Right cardiac atrium (tissue), 5 donors: ENCODE data around the gene ERCC3. TPM values are rescaled to one million over a fixed set of nuclear protein-coding genes. Genes with fewer than 3 reads are reported as not detected.
"Not testable (repeated sequence)": the region's sequence is repeated elsewhere in the genome, so short reads cannot be mapped to it uniquely, and the experiment has no call there.

ENCODE experiments used
- ATAC-seq, 2 donors: fragments of 200-7000 bp; cut with Tn5 transposase; one replicate each; pipeline versions ENCODE4 v1.8.0 to v1.9.1; 2020; ENCODE audit warnings: moderate library complexity in 2 of 2, mild to moderate bottlenecking in 1 of 2
- DNase-seq, 3 donors: peaks; one replicate each; pipeline ENCODE4 v3.0.0-alpha.2; 2020
- H3K27ac ChIP-seq: one replicate; pipeline ENCODE4 v1.5.1; 2013; ENCODE audit warnings: mild to moderate bottlenecking, low read length, control low read depth, moderate library complexity
- H3K27me3 ChIP-seq: one replicate; pipeline ENCODE4 v1.6.1; 2013; ENCODE audit not compliant: control insufficient read depth, insufficient read depth
- H3K4me1 ChIP-seq: one replicate; pipeline ENCODE4 v1.6.1; 2013; ENCODE audit warnings: low read length; ENCODE audit not compliant: control insufficient read depth, insufficient read depth
- H3K4me3 ChIP-seq: one replicate; pipeline ENCODE4 v1.5.1; 2013; ENCODE audit warnings: low read length, control low read depth
- H3K9me3 ChIP-seq: one replicate; pipeline ENCODE4 v1.6.1; 2013; ENCODE audit warnings: low read length; ENCODE audit not compliant: control insufficient read depth
- WGBS: extraction: QIAGEN DNeasy Blood & Tissue Kit; methylation state at CpG from one replicate; pipeline ENCODE4 v1.1.7; 2013; 5-methylcytosine and 5-hydroxymethylcytosine counted together
- intact Hi-C, 4 donors: fragments of 100-400 bp; cut with DNase I; formaldehyde crosslinking; loops; one replicate each; pipeline versions ENCODE4 v1.11.0 to v1.14.0; 2022 to 2023
- polyA plus RNA-seq: library from polyadenylated mRNA; stranded (reverse); fragments of 200-250 nt; gene quantifications from one replicate; pipeline ENCODE4 v1.2.3, GENCODE V29; 2013
- total RNA-seq, 4 donors: library from RNA; stranded (reverse); fragmentation: NEBNext Ultra II Directional; extraction: Animal tissue kit (Norgen Biotek cat#: 25700); gene quantifications; one replicate each; pipeline ENCODE4 v1.2.1, GENCODE V29; 2021
- donor health status: healthy with polysubstance abuse.
- donor health status: DM: no; HTN: yes; CAD: no.
- donor health status: DM: no; HTN: no; CAD: no.
- donor health status: DM: no; HTN: yes; CAD: no; lungs with severe emphysema.
- donor health status: DM: yes; HTN: yes; CAD: no.

The ERCC3 gene
- total and polyA plus RNA-seq, 5 donors, result 17.3 to 25.8 (median 24.3) TPM

DNA sequence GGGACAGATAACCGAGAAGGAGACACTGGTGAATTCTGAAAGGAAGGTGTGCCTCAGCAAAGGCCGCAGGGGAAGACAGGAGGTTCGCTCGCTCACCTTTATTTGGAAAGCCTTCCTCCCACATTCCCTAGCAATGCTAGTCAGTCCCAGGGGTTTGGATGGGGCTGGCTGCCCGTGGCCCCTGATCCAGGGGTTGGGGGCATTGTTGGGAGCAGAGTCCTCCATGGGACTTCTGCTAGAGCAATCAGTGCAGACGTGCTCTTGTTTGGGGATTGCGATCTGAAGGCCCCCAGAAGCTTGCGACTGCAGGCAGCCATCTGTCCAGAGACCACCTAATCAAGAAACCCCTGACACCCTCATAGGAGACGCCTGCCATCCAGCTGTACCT is 67.8 kb downstream of the ERCC3 start:
- H3K4me3 ChIP-seq, result no peak overlapping the region
- DNase-seq, result no peak
- no peaks in the 10 kb centered on the region for H3K27me3 ChIP-seq
- intact Hi-C loops, result no loop called here
- WGBS, result 62% methylated on average over 9 of the region's 9 CpGs
- H3K4me1 ChIP-seq, result no peaks in the 10 kb centered on the region
- no peak overlapping the region for H3K27ac ChIP-seq
- no peak for ATAC-seq
- H3K9me3 ChIP-seq, result no peaks in the 10 kb centered on the region

DNA sequence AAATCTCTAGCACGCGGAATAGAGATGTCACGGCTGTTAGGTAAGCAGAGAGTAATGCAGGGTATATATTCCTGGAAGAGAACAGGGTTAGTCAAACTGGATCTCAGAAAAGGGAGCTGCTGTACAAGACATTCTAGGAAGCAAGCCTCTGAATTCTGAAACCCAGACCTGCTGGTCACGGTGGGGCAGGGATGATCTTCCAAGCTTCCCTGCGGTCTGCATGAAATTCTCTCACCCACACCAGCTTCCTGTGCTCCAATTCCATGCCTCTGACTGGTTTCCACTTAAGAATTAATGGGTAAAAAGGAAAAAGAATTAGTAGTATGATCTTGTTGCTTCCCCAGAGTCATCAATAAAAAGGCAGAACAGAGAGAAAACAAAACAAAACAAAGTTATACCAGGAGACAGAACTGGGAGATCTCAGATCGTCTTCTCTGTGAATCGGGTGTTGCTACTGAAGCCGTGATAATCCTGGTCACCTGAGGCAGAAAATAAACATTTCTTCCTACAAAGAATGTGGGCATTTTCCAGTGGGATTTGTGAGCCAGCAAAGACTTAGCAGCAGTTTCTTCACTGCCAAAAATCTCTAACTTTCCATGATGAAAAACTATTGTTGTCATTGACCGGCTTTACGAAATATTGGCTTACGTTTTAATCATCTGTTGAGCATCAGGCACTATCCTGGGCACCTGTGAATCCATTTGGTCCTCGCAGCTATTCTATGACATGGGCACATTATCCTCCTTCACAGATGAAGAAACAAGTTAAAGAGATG is 68.6 kb downstream of the ERCC3 start:
- Histone ChIP-seq H3K4me3 (no peak overlapping the region), H3K27ac (no peak overlapping the region), H3K27me3 (no peaks in the 10 kb centered on the region), H3K9me3 (no peaks in the 10 kb centered on the region), H3K4me1 (no peaks in the 10 kb centered on the region)
- intact Hi-C loops, result no loop called here
- DNase-seq, result no peak
- no peak for ATAC-seq
- 64% methylated on average over 12 of the region's 12 CpGs for WGBS

- H3K27ac ChIP-seq, H3K27me3 ChIP-seq, DNase-seq, intact Hi-C loops, H3K9me3 ChIP-seq, H3K4me3 ChIP-seq, H3K4me1 ChIP-seq, ATAC-seq: not testable (repeated sequence)
- WGBS, result 73% methylated on average over 5 of the region's 5 CpGs
These were observed 69.8 kb downstream of the ERCC3 start for GRCh38 chr2:127224135-127224534.

GRCh38 chr2:127220768-127221527 is 73.0 kb downstream of the ERCC3 start:
- intact Hi-C loops, result no loop called here
- no peaks in the 10 kb centered on the region for H3K4me1 ChIP-seq
- no peaks in the 10 kb centered on the region for H3K9me3 ChIP-seq
- no peak overlapping the region for H3K27ac ChIP-seq
- DNase-seq, result no peak
- no peaks in the 10 kb centered on the region for H3K27me3 ChIP-seq
- peak overlapping the region; percentile 78 for H3K4me3 ChIP-seq
- ATAC-seq, result peak in 1 of 2 donors; percentile 34
- WGBS, result 24% methylated on average over 31 of the region's 31 CpGs

- Histone ChIP-seq H3K4me3 (peak within 1 kb of the TSS; percentile 78), H3K27me3 (no peaks in the 10 kb centered on the region), H3K9me3 (no peaks in the 10 kb centered on the region), H3K4me1 (no peaks in the 10 kb centered on the region), H3K27ac (no peak within 1 kb of the TSS)
- intact Hi-C loops, result no loop called here
- DNase-seq (peak in 1 of 3 donors; percentile 57), ATAC-seq (peak; percentile 24 to 39)
- WGBS, result under 1% methylated on average over 43 of the region's 43 CpGs
These were observed 73.7 kb downstream of the ERCC3 start, which contains the start of gene CYP27C1 for GRCh38 chr2:127220102-127220767. TSS of gene CYP27C1 (minus strand) at chr2:127220299. CDS start at chr2:127220270, 29 bp downstream.

DNA sequence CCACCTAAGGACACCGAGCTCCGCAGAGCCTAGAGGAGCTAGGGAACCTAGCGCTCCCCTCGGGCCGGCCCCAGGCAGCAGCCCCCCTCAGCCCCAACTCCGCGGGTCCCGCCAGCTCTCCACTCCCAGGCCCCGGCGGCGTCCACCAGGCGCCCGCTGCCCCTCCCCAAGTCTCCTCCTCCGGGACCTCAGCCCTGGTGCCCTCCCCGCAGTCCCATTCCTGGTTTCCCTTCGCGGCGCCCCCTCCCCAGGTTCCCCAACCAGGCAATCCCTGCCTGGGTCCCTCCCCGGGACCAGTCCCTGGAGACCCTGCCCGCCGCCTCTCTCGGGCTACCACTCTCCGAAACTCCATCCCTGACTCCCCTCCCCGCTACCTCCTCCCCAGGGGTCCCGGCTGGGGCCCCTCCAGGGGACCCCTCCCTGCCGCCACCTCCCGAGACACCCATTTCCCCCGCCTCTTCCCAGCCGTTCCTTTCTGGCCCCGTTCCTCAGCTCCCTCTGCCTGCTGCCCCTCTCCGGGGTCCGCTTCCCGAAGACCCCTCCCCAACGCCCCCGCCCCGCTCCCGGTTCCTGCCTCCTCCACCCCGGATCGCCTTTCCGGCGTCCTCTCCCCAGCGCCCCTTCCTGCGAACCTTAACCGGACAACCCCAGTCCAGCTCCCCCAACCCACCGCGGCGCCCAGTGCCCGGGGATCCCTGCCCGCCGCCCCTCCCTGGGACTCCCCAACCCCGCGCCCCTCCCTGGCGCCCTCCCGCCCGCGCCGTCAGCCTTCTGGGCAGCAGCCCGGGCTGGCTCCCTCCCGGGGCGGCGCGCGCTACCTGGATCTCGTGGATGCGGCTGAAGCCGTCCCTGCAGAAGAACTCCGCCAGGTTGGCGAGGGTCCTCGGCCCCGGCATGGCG is 74.5 kb downstream of the ERCC3 start:
- intact Hi-C loops, result no loop called here
- ATAC-seq (peak; percentile 48 to 56), DNase-seq (peak; percentile 32 to 65 (median 62))
- no peaks in the 10 kb centered on the region for H3K9me3 ChIP-seq
- peak overlapping the region; percentile 78 for H3K4me3 ChIP-seq
- no peak overlapping the region for H3K27ac ChIP-seq
- H3K27me3 ChIP-seq, result no peaks in the 10 kb centered on the region
- no peaks in the 10 kb centered on the region for H3K4me1 ChIP-seq
- 1% methylated on average over 71 of the region's 71 CpGs for WGBS

GRCh38 chr2:127218812-127219170 is 75.2 kb downstream of the ERCC3 start:
- no peak for ATAC-seq

GRCh38 chr2:127217470-127218325 is 76.2 kb downstream of the ERCC3 start:
- peak in 1 of 2 donors; percentile 61 for ATAC-seq
- H3K9me3 ChIP-seq, result no peaks in the 10 kb centered on the region
- no peak overlapping the region for H3K27ac ChIP-seq
- 79% methylated on average over 14 of the region's 14 CpGs for WGBS
- H3K4me1 ChIP-seq, result no peaks in the 10 kb centered on the region
- DNase-seq, result no peak
- no peaks in the 10 kb centered on the region for H3K27me3 ChIP-seq
- no peak overlapping the region for H3K4me3 ChIP-seq
- intact Hi-C loops, result no loop called here

More at GRCh38 chr2:127218812-127219170, 75.2 kb downstream of the ERCC3 start:
- H3K4me3 ChIP-seq, result peak overlapping the region; percentile 78
- H3K4me1 ChIP-seq, result no peaks in the 10 kb centered on the region
- WGBS, result 2% methylated on average over 35 of the region's 35 CpGs
- no peaks in the 10 kb centered on the region for H3K9me3 ChIP-seq
- intact Hi-C loops, result no loop called here
- DNase-seq, result peak in 1 of 3 donors; percentile 47
- H3K27me3 ChIP-seq, result no peaks in the 10 kb centered on the region
- H3K27ac ChIP-seq, result no peak overlapping the region

DNA sequence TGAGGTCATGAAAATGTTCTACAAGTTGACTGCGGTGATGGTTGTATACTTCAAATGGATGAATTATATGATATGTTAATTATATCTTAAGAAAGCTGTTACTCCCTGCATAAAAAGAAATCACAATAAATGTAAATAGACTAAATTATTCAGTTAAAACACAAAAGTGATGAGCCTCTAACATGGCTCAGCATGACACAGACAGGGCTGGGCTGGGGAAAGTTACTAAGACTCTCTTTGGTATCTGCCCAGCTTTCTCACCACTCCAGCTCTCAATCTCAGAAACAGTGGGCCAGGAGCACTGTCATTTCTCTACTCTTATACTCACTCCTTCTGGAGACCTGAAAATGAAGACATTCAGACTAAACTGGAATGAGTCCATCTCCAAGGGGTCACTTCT is 77.4 kb downstream of the ERCC3 start:
- no peaks in the 10 kb centered on the region for H3K4me1 ChIP-seq
- intact Hi-C loops, result no loop called here
- DNase-seq (no peak), ATAC-seq (no peak)
- WGBS, result 97% methylated on average over 1 of the region's 1 CpG
- no peak overlapping the region for H3K27ac ChIP-seq
- no peaks in the 10 kb centered on the region for H3K27me3 ChIP-seq
- H3K4me3 ChIP-seq, result no peak overlapping the region
- no peaks in the 10 kb centered on the region for H3K9me3 ChIP-seq

DNA sequence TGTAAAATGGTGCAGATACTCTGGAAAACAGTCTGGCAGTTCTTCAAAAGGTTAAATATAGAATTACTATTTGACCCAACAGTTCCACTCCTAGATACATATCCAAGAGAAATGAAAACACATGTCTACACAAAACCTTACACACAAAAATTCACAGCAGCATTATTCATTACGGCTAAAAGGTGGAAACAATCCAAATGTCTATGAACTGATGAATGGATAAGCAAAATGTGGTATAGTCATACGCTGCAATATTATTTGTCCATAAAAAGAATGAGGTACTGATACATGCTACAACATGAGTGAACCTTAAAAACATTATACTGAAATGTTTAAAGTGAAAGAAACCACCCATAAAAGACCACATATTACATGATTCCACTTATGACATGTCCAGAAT is 77.8 kb downstream of the ERCC3 start:
- Histone ChIP-seq H3K27ac (no peak overlapping the region), H3K27me3 (no peaks in the 10 kb centered on the region), H3K4me1 (no peaks in the 10 kb centered on the region), H3K4me3 (no peak overlapping the region), H3K9me3 (no peaks in the 10 kb centered on the region)
- ATAC-seq (no peak), DNase-seq (no peak)
- WGBS, result 72% methylated on average over 2 of the region's 2 CpGs
- intact Hi-C loops, result no loop called here
